Measurements from ENCODE around the gene FAAH.

FAAH gene

DNA sequence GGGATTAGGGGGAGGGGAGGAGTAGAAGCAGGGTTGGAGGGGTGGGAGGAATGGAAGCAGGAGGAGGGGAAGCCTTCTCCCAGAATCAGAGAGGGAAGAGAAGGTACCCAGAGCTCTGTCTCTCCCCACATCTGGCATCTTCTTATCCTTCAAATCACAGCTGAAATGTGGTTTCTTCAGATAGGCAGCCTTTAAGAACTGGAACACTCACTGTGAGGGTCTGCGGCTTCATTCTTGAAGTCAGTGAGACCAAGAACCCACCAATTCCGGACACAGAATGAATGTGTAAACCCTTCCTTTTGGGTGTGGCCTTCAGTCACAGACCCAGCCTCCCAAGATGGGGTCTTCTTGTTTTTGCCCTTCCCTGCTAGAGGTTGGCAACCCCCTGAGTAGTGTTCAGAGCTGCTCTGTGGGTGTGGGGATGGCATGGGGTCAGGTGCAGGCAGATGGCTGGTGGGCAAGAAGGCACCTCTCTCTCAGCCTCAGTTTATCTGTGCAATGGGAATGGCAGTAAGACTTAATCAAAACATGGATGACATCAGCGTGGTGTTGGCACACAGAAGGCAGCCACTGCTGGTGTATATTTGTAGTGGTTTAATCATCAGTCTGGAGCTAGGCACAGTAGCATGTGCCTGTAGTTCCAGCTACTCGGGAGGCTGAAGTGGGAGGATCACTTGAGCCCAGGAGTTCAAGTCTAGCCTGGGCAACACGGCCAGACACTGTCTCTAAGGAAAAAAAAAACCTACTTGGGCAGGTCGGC, 7.2 kb downstream of the FAAH start:
- no peak overlapping the region for H3K4me3 ChIP-seq (ENCODE audit: low read depth, low read length)
- no peak overlapping the region for H3K9ac ChIP-seq (ENCODE audit: low read depth, low read length)

DNA sequence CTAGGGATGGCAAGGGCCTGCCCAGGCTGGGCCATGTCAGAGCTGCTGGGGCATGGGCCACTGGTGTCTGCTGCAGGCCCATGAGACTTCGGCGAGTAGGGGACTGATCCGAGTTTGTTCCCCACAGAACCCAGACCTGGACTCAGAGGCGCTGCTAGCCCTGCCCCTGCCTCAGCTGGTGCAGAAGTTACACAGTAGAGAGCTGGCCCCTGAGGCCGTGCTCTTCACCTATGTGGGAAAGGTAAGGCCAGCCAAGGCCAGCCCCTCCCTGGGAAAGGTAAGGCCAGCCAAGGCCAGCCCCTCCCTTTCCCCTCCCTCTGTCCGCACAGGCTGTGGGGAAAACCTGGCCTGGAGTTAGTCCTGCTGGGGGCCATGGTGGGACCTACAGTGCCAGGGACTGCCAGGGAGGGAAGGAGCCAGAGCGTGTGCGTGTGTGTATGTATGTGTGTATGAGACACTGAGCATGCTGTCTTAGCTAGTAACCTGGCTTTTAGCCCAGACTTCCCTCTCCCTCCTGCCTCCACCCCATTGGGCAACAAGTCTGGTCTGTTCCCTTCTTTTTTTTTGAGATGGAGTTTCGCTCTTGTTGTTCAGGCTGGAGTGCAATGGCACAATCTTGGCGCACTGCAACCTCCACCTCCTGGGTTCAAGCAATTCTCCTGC, 8.0 kb downstream of the FAAH start:
- H3K9me3 ChIP-seq (ENCODE audit: control insufficient read depth, insufficient read depth, low read length): no peaks in the 10 kb centered on the region
- H3K27ac ChIP-seq (ENCODE audit: low read depth, low read length): no peak overlapping the region
- H3K4me1 ChIP-seq (ENCODE audit: control insufficient read depth, insufficient read depth, low read length): peaks cover 13% of the 10 kb centered on the region
- H3K9ac ChIP-seq (ENCODE audit: low read depth, low read length): no peak overlapping the region
- no peaks in the 10 kb centered on the region for H3K27me3 ChIP-seq (ENCODE audit: control insufficient read depth, insufficient read depth, low read length)
- no peak overlapping the region for H3K4me3 ChIP-seq (ENCODE audit: low read depth, low read length)
- no peaks in the 10 kb centered on the region for H3K36me3 ChIP-seq (ENCODE audit: control insufficient read depth, insufficient read depth, low read length)

More for the DNA sequence above, 7.2 kb downstream of the FAAH start:
- Histone ChIP-seq H3K27ac (ENCODE audit: low read depth, low read length) (no peak overlapping the region), H3K27me3 (ENCODE audit: control insufficient read depth, insufficient read depth, low read length) (0 out of 2 replicates have a peak, but pooled peaks cover under 1% of the 10 kb centered on the region), H3K4me1 (ENCODE audit: control insufficient read depth, insufficient read depth, low read length) (peaks cover 9% of the 10 kb centered on the region), H3K36me3 (ENCODE audit: control insufficient read depth, insufficient read depth, low read length) (no peaks in the 10 kb centered on the region), H3K9me3 (ENCODE audit: control insufficient read depth, insufficient read depth, low read length) (no peaks in the 10 kb centered on the region)

DNA sequence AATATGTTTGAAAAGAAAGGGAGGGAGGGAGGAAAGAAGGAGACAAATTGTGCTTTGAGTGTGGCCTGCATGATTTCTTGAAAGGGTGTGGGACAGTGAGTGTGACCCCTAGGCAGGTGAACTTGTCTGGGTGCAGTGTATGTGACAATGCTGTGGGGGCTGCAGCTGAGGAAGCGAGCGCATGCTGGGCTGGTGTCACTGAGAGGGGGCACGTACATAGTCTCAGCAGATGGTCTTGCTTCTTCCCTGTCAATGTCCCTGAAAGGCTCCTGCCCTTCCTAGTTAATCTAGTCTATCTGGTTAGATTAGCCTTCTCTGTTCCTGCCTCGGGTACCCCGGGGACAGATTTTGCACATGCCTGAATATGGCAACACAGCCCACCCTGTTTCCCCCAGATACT, 9.8 kb downstream of the FAAH start:
- Histone ChIP-seq H3K27ac (ENCODE audit: low read depth, low read length) (no peak overlapping the region), H3K4me1 (ENCODE audit: control insufficient read depth, insufficient read depth, low read length) (peaks cover 16% of the 10 kb centered on the region), H3K36me3 (ENCODE audit: control insufficient read depth, insufficient read depth, low read length) (no peaks in the 10 kb centered on the region), H3K4me3 (ENCODE audit: low read depth, low read length) (no peak overlapping the region), H3K27me3 (ENCODE audit: control insufficient read depth, insufficient read depth, low read length) (no peaks in the 10 kb centered on the region), H3K9me3 (ENCODE audit: control insufficient read depth, insufficient read depth, low read length) (no peaks in the 10 kb centered on the region), H3K9ac (ENCODE audit: low read depth, low read length) (no peak overlapping the region)

DNA sequence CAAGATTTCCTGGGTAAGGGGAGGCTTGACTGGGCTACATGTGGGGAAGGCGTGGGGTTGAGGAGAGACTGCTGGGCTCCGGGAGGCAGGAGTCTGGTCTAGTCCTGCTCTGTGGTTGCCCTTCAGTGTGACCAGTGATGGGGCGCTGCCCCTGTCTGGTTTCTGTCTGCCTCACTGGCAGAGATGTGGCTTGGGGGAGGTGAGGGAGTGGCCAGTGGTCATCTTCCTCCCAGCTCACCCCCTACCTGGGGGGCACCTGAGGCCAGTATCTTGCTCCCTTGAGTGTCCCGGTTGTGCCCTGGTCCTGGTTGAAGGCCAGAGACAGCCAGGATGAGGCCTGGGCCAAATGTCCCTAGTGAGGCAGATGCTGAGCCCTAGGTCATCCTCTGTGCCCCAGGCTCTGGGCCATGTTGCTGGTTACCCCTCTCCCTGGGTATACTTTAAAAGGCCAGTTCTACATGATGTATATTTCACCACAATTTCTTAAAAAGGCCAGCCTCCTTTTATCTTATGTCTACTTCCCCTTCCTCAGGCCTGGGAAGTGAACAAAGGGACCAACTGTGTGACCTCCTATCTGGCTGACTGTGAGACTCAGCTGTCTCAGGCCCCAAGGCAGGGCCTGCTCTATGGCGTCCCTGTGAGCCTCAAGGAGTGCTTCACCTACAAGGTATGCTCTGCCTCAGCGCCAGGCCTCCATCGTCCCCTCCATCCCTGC, 10.5 kb downstream of the FAAH start:
- Histone ChIP-seq H3K27ac (ENCODE audit: low read depth, low read length) (no peak overlapping the region), H3K36me3 (ENCODE audit: control insufficient read depth, insufficient read depth, low read length) (no peaks in the 10 kb centered on the region)

DNA sequence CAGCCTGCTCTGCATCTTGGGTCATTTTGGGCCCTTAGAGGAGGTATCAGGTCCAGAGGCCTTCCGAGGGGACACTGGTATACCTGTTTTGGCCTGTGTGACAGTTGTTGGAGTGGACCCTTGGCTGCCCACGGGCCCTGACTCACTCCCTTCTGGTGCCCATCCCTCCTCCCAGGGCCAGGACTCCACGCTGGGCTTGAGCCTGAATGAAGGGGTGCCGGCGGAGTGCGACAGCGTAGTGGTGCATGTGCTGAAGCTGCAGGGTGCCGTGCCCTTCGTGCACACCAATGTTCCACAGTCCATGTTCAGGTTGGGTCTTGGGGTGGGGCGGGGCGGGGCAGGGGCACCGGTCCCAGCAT, 11.1 kb downstream of the FAAH start:
- Histone ChIP-seq H3K9ac (ENCODE audit: low read depth, low read length) (no peak overlapping the region), H3K27me3 (ENCODE audit: control insufficient read depth, insufficient read depth, low read length) (no peaks in the 10 kb centered on the region), H3K36me3 (ENCODE audit: control insufficient read depth, insufficient read depth, low read length) (no peaks in the 10 kb centered on the region)

More for the DNA sequence above, 10.5 kb downstream of the FAAH start:
- Histone ChIP-seq H3K9ac (ENCODE audit: low read depth, low read length) (no peak overlapping the region), H3K27me3 (ENCODE audit: control insufficient read depth, insufficient read depth, low read length) (no peaks in the 10 kb centered on the region), H3K4me1 (ENCODE audit: control insufficient read depth, insufficient read depth, low read length) (peaks cover 16% of the 10 kb centered on the region), H3K9me3 (ENCODE audit: control insufficient read depth, insufficient read depth, low read length) (no peaks in the 10 kb centered on the region), H3K4me3 (ENCODE audit: low read depth, low read length) (no peak overlapping the region)

DNA sequence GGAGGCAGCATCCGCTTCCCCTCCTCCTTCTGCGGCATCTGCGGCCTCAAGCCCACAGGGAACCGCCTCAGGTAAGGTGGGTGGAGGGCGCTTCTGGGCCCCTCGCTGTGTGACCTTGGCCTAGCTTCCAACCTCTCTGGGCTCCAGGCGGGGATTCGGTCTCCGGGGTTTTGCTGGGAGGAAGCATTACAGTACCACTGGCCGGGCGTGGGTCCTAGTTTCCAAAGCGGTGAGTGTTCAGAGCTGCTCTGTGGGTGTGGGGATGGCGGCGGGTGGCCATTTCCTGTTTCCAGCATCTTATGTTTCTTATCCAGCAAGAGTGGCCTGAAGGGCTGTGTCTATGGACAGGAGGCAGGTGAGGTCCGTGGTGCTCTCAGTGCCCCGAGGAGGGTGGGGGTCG, 11.6 kb downstream of the FAAH start:
- Histone ChIP-seq H3K27me3 (ENCODE audit: control insufficient read depth, insufficient read depth, low read length) (no peaks in the 10 kb centered on the region), H3K9me3 (ENCODE audit: control insufficient read depth, insufficient read depth, low read length) (no peaks in the 10 kb centered on the region), H3K36me3 (ENCODE audit: control insufficient read depth, insufficient read depth, low read length) (no peaks in the 10 kb centered on the region), H3K9ac (ENCODE audit: low read depth, low read length) (0 out of 2 replicates have a peak overlapping the region, but pooled peaks have one; percentile 14), H3K4me3 (ENCODE audit: low read depth, low read length) (no peak overlapping the region), H3K4me1 (ENCODE audit: control insufficient read depth, insufficient read depth, low read length) (peaks cover 16% of the 10 kb centered on the region), H3K27ac (ENCODE audit: low read depth, low read length) (no peak overlapping the region)

More for the DNA sequence above, 11.1 kb downstream of the FAAH start:
- no peak overlapping the region for H3K27ac ChIP-seq (ENCODE audit: low read depth, low read length)
- H3K4me3 ChIP-seq (ENCODE audit: low read depth, low read length): no peak overlapping the region
- H3K4me1 ChIP-seq (ENCODE audit: control insufficient read depth, insufficient read depth, low read length): peaks cover 16% of the 10 kb centered on the region
- no peaks in the 10 kb centered on the region for H3K9me3 ChIP-seq (ENCODE audit: control insufficient read depth, insufficient read depth, low read length)

DNA sequence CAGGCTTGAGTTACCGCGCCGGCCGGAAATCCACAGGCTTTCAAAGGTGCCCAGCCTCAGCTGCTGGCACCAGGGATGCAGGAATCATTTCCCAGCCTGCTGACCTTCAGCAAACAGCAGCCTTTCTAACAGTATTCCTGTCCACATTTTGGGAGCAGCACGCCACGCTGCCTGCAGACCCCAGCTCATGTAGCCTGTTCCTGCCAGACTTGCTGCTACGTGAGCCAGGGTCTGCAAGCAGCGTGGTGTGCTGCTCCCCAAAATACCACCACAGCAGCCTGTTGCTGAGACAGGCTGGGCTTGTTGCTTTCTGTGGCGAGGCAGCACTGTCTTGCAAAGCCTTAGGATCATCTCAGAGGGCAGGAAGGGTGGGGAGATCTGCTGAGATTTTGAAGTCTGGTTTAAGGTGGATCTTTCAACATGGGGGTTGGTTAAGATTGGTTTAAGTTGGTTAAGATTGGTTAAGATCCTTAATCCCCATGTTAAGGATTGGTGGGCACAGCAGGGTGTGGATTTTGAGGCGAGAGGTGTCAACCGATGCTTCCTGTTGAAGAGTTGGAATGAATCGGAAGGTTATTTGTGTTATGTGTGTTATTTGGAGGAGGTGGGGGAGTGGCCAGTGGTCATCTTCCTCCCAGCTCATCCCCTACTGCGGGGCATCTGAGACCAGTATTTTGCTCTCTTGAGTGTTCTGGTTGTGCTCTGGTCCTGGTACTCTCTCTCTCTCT, 12.9 kb downstream of the FAAH start:
- Histone ChIP-seq H3K9ac (ENCODE audit: low read depth, low read length) (no peak overlapping the region), H3K4me1 (ENCODE audit: control insufficient read depth, insufficient read depth, low read length) (peaks cover 10% of the 10 kb centered on the region)

DNA sequence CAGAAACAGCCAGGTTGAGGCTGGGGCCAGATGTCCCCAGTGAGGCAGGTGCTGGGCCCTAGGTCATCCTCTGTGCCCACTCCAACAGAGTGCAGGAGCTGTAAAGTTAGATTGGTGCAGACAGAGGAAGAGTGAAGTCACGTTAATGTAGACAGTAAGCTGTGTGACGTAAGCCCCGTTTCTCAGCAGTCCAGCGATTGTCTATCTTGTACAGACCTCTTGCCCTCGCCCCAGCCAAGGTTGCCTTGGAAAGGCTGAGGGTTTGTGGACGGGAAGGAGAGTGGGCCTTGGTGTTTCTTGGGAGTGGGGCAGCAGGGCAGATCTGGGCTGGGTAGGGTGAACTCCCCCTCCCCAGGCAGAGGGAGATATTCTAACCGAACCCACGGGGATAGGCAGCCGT, 13.5 kb downstream of the FAAH start:
- Histone ChIP-seq H3K27ac (ENCODE audit: low read depth, low read length) (no peak overlapping the region), H3K36me3 (ENCODE audit: control insufficient read depth, insufficient read depth, low read length) (no peaks in the 10 kb centered on the region), H3K4me3 (ENCODE audit: low read depth, low read length) (no peak overlapping the region)

More for the DNA sequence above, 12.9 kb downstream of the FAAH start:
- no peak overlapping the region for H3K4me3 ChIP-seq (ENCODE audit: low read depth, low read length)
- H3K36me3 ChIP-seq (ENCODE audit: control insufficient read depth, insufficient read depth, low read length): no peaks in the 10 kb centered on the region
- no peaks in the 10 kb centered on the region for H3K27me3 ChIP-seq (ENCODE audit: control insufficient read depth, insufficient read depth, low read length)
- no peak overlapping the region for H3K27ac ChIP-seq (ENCODE audit: low read depth, low read length)
- no peaks in the 10 kb centered on the region for H3K9me3 ChIP-seq (ENCODE audit: control insufficient read depth, insufficient read depth, low read length)

DNA sequence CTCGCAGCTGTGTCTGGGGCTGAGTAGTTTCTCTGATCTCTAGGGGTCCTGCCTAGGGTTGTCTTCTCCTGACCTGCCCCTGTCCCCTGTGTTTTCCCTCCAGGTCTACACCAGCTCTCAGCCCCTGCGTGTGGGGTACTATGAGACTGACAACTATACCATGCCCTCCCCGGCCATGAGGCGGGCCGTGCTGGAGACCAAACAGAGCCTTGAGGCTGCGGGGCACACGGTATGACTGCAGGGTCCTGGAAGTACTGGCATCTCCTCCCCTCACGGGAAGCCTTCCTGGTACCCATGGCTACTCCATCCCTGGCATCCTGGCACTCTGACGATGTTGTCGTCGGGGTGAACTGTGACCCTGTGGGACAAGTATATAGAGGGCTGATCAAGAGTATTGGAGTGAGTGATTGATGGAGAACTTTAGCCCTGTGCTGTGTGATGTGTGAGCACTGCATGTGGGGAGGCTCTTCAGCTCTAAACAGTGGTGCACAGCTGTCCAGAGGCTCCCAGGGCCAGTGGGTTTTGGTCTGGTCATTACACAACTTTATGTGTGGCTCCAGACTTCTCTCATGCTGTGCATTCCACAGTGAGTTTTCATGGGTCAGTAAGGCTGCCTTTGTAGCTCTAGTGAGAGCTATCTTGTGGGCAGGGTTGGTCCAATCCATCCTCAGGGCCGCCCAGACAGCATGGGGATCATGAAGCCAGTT, 14.4 kb downstream of the FAAH start:
- Histone ChIP-seq H3K4me1 (ENCODE audit: control insufficient read depth, insufficient read depth, low read length) (peaks cover 10% of the 10 kb centered on the region), H3K27me3 (ENCODE audit: control insufficient read depth, insufficient read depth, low read length) (no peaks in the 10 kb centered on the region), H3K9me3 (ENCODE audit: control insufficient read depth, insufficient read depth, low read length) (no peaks in the 10 kb centered on the region), H3K9ac (ENCODE audit: low read depth, low read length) (no peak overlapping the region), H3K27ac (ENCODE audit: low read depth, low read length) (no peak overlapping the region), H3K36me3 (ENCODE audit: control insufficient read depth, insufficient read depth, low read length) (no peaks in the 10 kb centered on the region), H3K4me3 (ENCODE audit: low read depth, low read length) (no peak overlapping the region)

More for the DNA sequence above, 13.5 kb downstream of the FAAH start:
- no peak overlapping the region for H3K9ac ChIP-seq (ENCODE audit: low read depth, low read length)
- no peaks in the 10 kb centered on the region for H3K9me3 ChIP-seq (ENCODE audit: control insufficient read depth, insufficient read depth, low read length)
- H3K4me1 ChIP-seq (ENCODE audit: control insufficient read depth, insufficient read depth, low read length): peaks cover 10% of the 10 kb centered on the region
- no peaks in the 10 kb centered on the region for H3K27me3 ChIP-seq (ENCODE audit: control insufficient read depth, insufficient read depth, low read length)

DNA sequence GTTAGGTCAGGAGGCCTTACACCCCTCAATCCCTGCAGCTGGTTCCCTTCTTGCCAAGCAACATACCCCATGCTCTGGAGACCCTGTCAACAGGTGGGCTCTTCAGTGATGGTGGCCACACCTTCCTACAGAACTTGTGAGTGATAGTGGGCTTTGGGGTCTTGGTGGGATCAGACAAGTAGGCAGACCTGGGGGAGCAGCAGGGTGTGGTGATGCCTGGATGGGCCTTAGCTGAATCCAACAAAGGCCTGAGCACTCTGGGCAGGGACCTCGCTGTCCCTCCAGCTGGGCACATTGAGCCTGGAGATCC, 14.9 kb downstream of the FAAH start:
- no peaks in the 10 kb centered on the region for H3K27me3 ChIP-seq (ENCODE audit: control insufficient read depth, insufficient read depth, low read length)
- H3K36me3 ChIP-seq (ENCODE audit: control insufficient read depth, insufficient read depth, low read length): no peaks in the 10 kb centered on the region
- no peak overlapping the region for H3K4me3 ChIP-seq (ENCODE audit: low read depth, low read length)
- peaks cover 10% of the 10 kb centered on the region for H3K4me1 ChIP-seq (ENCODE audit: control insufficient read depth, insufficient read depth, low read length)
- no peak overlapping the region for H3K27ac ChIP-seq (ENCODE audit: low read depth, low read length)
- H3K9ac ChIP-seq (ENCODE audit: low read depth, low read length): no peak overlapping the region
- H3K9me3 ChIP-seq (ENCODE audit: control insufficient read depth, insufficient read depth, low read length): no peaks in the 10 kb centered on the region

Data from HUES48 (cell line).